ENCODE results near the gene RPS27L. TPM values are rescaled to one million over a fixed set of nuclear protein-coding genes. Genes with fewer than 3 reads are reported as not detected.

Gene RPS27L
- total RNA-seq, 1 experiment from 2014 or later = 133 TPM

DNA sequence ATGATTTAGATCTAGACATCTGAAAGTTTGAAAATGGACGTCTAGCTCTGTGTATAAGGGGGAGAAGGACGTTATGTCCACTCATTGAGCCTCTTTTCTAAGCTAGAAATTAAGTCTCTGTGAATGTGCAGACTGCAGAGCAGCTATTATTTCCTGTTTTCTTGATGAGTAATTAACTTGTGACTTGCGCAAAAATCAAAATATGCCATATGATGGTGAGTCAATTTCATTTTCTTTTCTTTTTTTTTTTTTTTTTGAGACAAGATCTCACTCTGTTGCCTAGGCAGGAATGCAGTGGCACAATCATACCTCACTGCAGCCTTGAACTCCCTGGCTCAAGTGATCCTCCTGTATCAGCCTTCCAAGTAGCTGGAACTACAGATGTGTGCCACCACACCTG is 21.5 kb downstream of the RPS27L start:
- no peak for DNase-seq (ENCODE audit: low spot score)
- no peak for TF ChIP-seq SMAD3 (CRISPR knock-in tag; IDR thresholded peaks at IDR 0.05; ENCODE audit: borderline replicate concordance)
- TF ChIP-seq, protein P1, sequence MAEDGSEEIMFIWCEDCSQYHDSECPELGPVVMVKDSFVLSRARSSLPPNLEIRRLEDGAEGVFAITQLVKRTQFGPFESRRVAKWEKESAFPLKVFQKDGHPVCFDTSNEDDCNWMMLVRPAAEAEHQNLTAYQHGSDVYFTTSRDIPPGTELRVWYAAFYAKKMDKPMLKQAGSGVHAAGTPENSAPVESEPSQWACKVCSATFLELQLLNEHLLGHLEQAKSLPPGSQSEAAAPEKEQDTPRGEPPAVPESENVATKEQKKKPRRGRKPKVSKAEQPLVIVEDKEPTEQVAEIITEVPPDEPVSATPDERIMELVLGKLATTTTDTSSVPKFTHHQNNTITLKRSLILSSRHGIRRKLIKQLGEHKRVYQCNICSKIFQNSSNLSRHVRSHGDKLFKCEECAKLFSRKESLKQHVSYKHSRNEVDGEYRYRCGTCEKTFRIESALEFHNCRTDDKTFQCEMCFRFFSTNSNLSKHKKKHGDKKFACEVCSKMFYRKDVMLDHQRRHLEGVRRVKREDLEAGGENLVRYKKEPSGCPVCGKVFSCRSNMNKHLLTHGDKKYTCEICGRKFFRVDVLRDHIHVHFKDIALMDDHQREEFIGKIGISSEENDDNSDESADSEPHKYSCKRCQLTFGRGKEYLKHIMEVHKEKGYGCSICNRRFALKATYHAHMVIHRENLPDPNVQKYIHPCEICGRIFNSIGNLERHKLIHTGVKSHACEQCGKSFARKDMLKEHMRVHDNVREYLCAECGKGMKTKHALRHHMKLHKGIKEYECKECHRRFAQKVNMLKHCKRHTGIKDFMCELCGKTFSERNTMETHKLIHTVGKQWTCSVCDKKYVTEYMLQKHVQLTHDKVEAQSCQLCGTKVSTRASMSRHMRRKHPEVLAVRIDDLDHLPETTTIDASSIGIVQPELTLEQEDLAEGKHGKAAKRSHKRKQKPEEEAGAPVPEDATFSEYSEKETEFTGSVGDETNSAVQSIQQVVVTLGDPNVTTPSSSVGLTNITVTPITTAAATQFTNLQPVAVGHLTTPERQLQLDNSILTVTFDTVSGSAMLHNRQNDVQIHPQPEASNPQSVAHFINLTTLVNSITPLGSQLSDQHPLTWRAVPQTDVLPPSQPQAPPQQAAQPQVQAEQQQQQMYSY (CRISPR knock-in tag; IDR thresholded peaks at IDR 0.05) = no peak
- TF ChIP-seq ZNF138 (CRISPR knock-in tag; conservative IDR thresholded peaks at IDR 0.05) = no peak
- no peak for TF ChIP-seq FOXP4 (CRISPR knock-in tag; IDR thresholded peaks at IDR 0.05)
- TF ChIP-seq ZNF416 (CRISPR knock-in tag; IDR thresholded peaks at IDR 0.05) = no peak
- TF ChIP-seq ESRRA (CRISPR knock-in tag; IDR thresholded peaks at IDR 0.05; ENCODE audit: borderline replicate concordance) = no peak
- TF ChIP-seq MAX (CRISPR knock-in tag; IDR thresholded peaks at IDR 0.05) = no peak
- no peak for TF ChIP-seq USF1 (CRISPR knock-in tag; IDR thresholded peaks at IDR 0.05)
- no peak for TF ChIP-seq ZNF671 (CRISPR knock-in tag; IDR thresholded peaks at IDR 0.05)
- no peak for TF ChIP-seq E2F4 (CRISPR knock-in tag; IDR thresholded peaks at IDR 0.05; ENCODE audit: borderline replicate concordance, low read depth)
- TF ChIP-seq IRF1 (CRISPR knock-in tag; IDR thresholded peaks at IDR 0.05) = no peak
- TF ChIP-seq, protein P2, sequence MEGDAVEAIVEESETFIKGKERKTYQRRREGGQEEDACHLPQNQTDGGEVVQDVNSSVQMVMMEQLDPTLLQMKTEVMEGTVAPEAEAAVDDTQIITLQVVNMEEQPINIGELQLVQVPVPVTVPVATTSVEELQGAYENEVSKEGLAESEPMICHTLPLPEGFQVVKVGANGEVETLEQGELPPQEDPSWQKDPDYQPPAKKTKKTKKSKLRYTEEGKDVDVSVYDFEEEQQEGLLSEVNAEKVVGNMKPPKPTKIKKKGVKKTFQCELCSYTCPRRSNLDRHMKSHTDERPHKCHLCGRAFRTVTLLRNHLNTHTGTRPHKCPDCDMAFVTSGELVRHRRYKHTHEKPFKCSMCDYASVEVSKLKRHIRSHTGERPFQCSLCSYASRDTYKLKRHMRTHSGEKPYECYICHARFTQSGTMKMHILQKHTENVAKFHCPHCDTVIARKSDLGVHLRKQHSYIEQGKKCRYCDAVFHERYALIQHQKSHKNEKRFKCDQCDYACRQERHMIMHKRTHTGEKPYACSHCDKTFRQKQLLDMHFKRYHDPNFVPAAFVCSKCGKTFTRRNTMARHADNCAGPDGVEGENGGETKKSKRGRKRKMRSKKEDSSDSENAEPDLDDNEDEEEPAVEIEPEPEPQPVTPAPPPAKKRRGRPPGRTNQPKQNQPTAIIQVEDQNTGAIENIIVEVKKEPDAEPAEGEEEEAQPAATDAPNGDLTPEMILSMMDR (IDR thresholded peaks at IDR 0.05) = no peak
- no peak for TF ChIP-seq ATF3 (CRISPR knock-in tag; conservative IDR thresholded peaks at IDR 0.05)
- no peak for TF ChIP-seq CBFB (CRISPR knock-in tag; IDR thresholded peaks at IDR 0.05; ENCODE audit: low read depth)
- TF ChIP-seq SOX15 (CRISPR knock-in tag; IDR thresholded peaks at IDR 0.05) = no peak
- ChIA-PET POLR2A (no interaction called here), CTCF (no interaction called here)
- no peak for ATAC-seq
- no peaks in the 10 kb centered on the region for H3K36me3 Mint-ChIP-seq
- H3K4me1 Mint-ChIP-seq = no peaks in the 10 kb centered on the region
- H3K27ac Mint-ChIP-seq = no peak overlapping the region
- H3K4me3 Mint-ChIP-seq = no peak overlapping the region
- no peaks in the 10 kb centered on the region for H3K27me3 Mint-ChIP-seq (ENCODE audit: low read depth)
- no peaks in the 10 kb centered on the region for H3K9me3 Mint-ChIP-seq
